MCF 10A (cell line): ENCODE results near the gene KTI12. TPM values are rescaled to one million over a fixed set of nuclear protein-coding genes. Genes with fewer than 3 reads are reported as not detected.

Experiments
- total RNA-seq: library from RNA; stranded (reverse); gene quantifications from 2 replicates; pipeline ENCODE4 v1.2.3, GENCODE V29; 2022

KTI12 gene
- total RNA-seq, 1 experiment from 2014 or later = 7.0 TPM

Other genes starting within 250 kb of the KTI12 start
- 168 and 176 TPM in 2 replicates for gene NRDC, start 155.1 kb downstream of the KTI12 start, total RNA-seq
- 0.02 and 0.05 TPM in 2 replicates for gene RAB3B, start 43.1 kb downstream of the KTI12 start, total RNA-seq
- 102 and 122 TPM in 2 replicates for gene TXNDC12, start 21.4 kb upstream of the KTI12 start, total RNA-seq
- gene BTF3L4, start 22.5 kb upstream of the KTI12 start, total RNA-seq = 76.0 and 77.0 TPM in 2 replicates
- 21.9 and 23.9 TPM in 2 replicates for gene ZFYVE9, start 108.3 kb upstream of the KTI12 start, total RNA-seq